ENCODE measurements around the gene SNAPC3. TPM values are rescaled to one million over a fixed set of nuclear protein-coding genes. Genes with fewer than 3 reads are reported as not detected.

The SNAPC3 gene
- total RNA-seq, 1 experiment from 2014 or later, result 28.0 TPM

DNA sequence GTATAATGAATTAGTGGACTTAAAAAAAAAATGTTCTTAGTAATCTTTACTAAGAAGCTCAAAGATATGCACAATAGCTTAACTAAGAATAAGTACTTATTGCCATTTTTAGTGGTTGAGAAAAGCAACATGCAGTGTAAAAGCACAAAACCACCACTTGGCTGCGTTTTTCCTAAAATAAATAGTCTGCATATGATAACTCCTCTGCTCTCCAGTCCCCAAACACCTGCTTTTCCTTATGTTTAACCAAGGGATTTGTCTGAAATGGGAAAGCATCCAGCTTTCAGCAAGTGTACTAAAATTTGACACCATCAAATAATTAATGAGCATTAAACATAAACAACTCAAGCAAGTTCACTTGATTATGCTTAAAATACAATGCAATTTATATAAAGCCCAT, 46.7 kb downstream of the SNAPC3 start:
- Histone ChIP-seq H3K18ac (ENCODE audit: insufficient read length, low read depth, low read length) (no peak overlapping the region), H3K27me3 (ENCODE audit: insufficient read depth, low read length) (no peaks in the 10 kb centered on the region)
- no peaks in the 10 kb centered on the region for H3K4me1 Mint-ChIP-seq

More for the DNA sequence above, 46.7 kb downstream of the SNAPC3 start:
- H4K20me1 ChIP-seq (ENCODE audit: control insufficient read depth, insufficient read depth, insufficient read length), result no peaks in the 10 kb centered on the region
- no peak overlapping the region for H3T11ph ChIP-seq (ENCODE audit: low read length)
- H4K5ac ChIP-seq (ENCODE audit: insufficient read length, low read depth, low read length), result no peak overlapping the region
- no peak overlapping the region for H3K4me2 ChIP-seq (ENCODE audit: insufficient read depth, insufficient read length, low read length)
- H2AFZ ChIP-seq (ENCODE audit: low read length), result no peak overlapping the region
- no peak overlapping the region for H3K23ac ChIP-seq (ENCODE audit: insufficient read length, low read depth, low read length)
- no peak overlapping the region for H2BK5ac ChIP-seq (ENCODE audit: insufficient read length, low read length)
- H2BK120ac ChIP-seq (ENCODE audit: low read depth, low read length, poor library complexity, severe bottlenecking), result no peak overlapping the region
- H3K27ac ChIP-seq (ENCODE audit: insufficient read length, low read depth, low read length), result no peak overlapping the region
- no peaks in the 10 kb centered on the region for H3K79me1 ChIP-seq (ENCODE audit: insufficient read depth, low read depth, low read length, poor library complexity, severe bottlenecking)
- H3K14ac ChIP-seq (ENCODE audit: insufficient read depth, low read length), result no peak overlapping the region
- H2BK20ac ChIP-seq (ENCODE audit: low read depth, low read length, poor library complexity, severe bottlenecking), result no peak overlapping the region
- no peaks in the 10 kb centered on the region for H3K9me3 ChIP-seq (ENCODE audit: control insufficient read depth, low read depth, low read length)
- no peak overlapping the region for H3K56ac ChIP-seq (ENCODE audit: insufficient read length, low read depth, low read length)
- no peaks in the 10 kb centered on the region for H3K9me3 Mint-ChIP-seq
- no peak overlapping the region for H3K4ac ChIP-seq (ENCODE audit: low read depth, low read length)
- no peak overlapping the region for H2BK15ac ChIP-seq (ENCODE audit: low read depth, low read length)
- TF ChIP-seq, protein P1, sequence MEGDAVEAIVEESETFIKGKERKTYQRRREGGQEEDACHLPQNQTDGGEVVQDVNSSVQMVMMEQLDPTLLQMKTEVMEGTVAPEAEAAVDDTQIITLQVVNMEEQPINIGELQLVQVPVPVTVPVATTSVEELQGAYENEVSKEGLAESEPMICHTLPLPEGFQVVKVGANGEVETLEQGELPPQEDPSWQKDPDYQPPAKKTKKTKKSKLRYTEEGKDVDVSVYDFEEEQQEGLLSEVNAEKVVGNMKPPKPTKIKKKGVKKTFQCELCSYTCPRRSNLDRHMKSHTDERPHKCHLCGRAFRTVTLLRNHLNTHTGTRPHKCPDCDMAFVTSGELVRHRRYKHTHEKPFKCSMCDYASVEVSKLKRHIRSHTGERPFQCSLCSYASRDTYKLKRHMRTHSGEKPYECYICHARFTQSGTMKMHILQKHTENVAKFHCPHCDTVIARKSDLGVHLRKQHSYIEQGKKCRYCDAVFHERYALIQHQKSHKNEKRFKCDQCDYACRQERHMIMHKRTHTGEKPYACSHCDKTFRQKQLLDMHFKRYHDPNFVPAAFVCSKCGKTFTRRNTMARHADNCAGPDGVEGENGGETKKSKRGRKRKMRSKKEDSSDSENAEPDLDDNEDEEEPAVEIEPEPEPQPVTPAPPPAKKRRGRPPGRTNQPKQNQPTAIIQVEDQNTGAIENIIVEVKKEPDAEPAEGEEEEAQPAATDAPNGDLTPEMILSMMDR (conservative IDR thresholded peaks at IDR 0.05), result no peak
- H4K91ac ChIP-seq (ENCODE audit: insufficient read length, low read depth, low read length), result no peak overlapping the region
- no CpG with 5 or more reads among the region's 1 CpG for WGBS (ENCODE audit: extremely low coverage, insufficient read length, low lambda C conversion rate)
- no peak overlapping the region for H2AK5ac ChIP-seq (ENCODE audit: insufficient read length, low read length)
- no peaks in the 10 kb centered on the region for H3K79me2 ChIP-seq (ENCODE audit: insufficient read depth, low read length)
- H3K23me2 ChIP-seq (ENCODE audit: insufficient read length, low read depth, low read length, poor library complexity, severe bottlenecking), result no peaks in the 10 kb centered on the region
- H3K4me1 ChIP-seq (ENCODE audit: insufficient read depth, low read length), result no peaks in the 10 kb centered on the region
- peaks cover 39 to 89% (median 79%) of the 10 kb centered on the region in 3 experiments for H3K36me3 Mint-ChIP-seq (ENCODE audit: insufficient read depth in 1 of 3, low read depth in 3 of 3)
- H4K8ac ChIP-seq (replicated peaks; ENCODE audit: insufficient read length, low read depth, low read length), result no peak overlapping the region
- H3K27ac Mint-ChIP-seq, result 0 out of 7 replicates have a peak overlapping the region, but pooled peaks of 1 of the 3 experiments have one; percentile 44
- H3K4me3 Mint-ChIP-seq, result no peak overlapping the region
- H2BK12ac ChIP-seq (ENCODE audit: insufficient read length, low read depth, low read length), result no peak overlapping the region
- H3K9ac ChIP-seq (ENCODE audit: extremely low read depth, insufficient read length, low read length), result no peak overlapping the region
- H3K27me3 Mint-ChIP-seq (ENCODE audit: low read depth), result no peaks in the 10 kb centered on the region
- DNase-seq, result no peak

Measured in H9 (cell line).